Adipocyte (in vitro differentiated cells): ENCODE data around the gene VAV2.

Source experiments
- DNase-seq: peaks from one replicate; pipeline ENCODE4 v3.0.0-alpha.2; 2015; ENCODE audit warnings: low read depth
- H3K27me3 ChIP-seq: replicated peaks from 2 replicates; pipeline ENCODE4 v1.7.0; 2013; ENCODE audit warnings: mild to moderate bottlenecking, low read length, moderate library complexity; ENCODE audit not compliant: control insufficient read depth, insufficient read depth
- H3K36me3 ChIP-seq: 2 replicates; pipeline ENCODE4 v1.7.0; 2013; ENCODE audit warnings: low read length, mild to moderate bottlenecking, moderate library complexity; ENCODE audit not compliant: control insufficient read depth, insufficient read depth, severe bottlenecking
- H3K4me1 ChIP-seq: 2 replicates; pipeline ENCODE4 v1.7.0; 2013; ENCODE audit warnings: mild to moderate bottlenecking, low read length, moderate library complexity; ENCODE audit not compliant: control insufficient read depth, insufficient read depth
- H3K4me3 ChIP-seq: 2 replicates; pipeline ENCODE4 v1.7.0; 2013; ENCODE audit warnings: mild to moderate bottlenecking, low read length, moderate library complexity
- H3K9ac ChIP-seq: 2 replicates; pipeline ENCODE4 v1.7.0; 2013; ENCODE audit warnings: mild to moderate bottlenecking, low read length, moderate library complexity
- H3K9me3 ChIP-seq: 2 replicates; pipeline ENCODE4 v1.7.0; 2013; ENCODE audit warnings: mild to moderate bottlenecking, low read length, moderate library complexity; ENCODE audit not compliant: control insufficient read depth

The VAV2 gene

GRCh38 chr9:133834080-133834976 is 157.8 kb downstream of the VAV2 start:
- no peaks in the 10 kb centered on the region for H3K27me3 ChIP-seq
- no peaks in the 10 kb centered on the region for H3K36me3 ChIP-seq
- peaks cover 3% of the 10 kb centered on the region for H3K4me1 ChIP-seq
- DNase-seq = no peak
- H3K9ac ChIP-seq = no peak overlapping the region
- H3K9me3 ChIP-seq = no peaks in the 10 kb centered on the region
- no peak overlapping the region for H3K4me3 ChIP-seq

GRCh38 chr9:133833388-133834025 is 158.6 kb downstream of the VAV2 start:
- Histone ChIP-seq H3K9ac (no peak overlapping the region), H3K9me3 (no peaks in the 10 kb centered on the region), H3K27me3 (no peaks in the 10 kb centered on the region), H3K4me1 (no peaks in the 10 kb centered on the region), H3K36me3 (no peaks in the 10 kb centered on the region), H3K4me3 (no peak overlapping the region)
- DNase-seq = no peak

GRCh38 chr9:133832877-133833276 is 159.2 kb downstream of the VAV2 start:
- Histone ChIP-seq H3K4me1 (no peaks in the 10 kb centered on the region), H3K9ac (no peak overlapping the region), H3K9me3 (no peaks in the 10 kb centered on the region), H3K4me3 (no peak overlapping the region), H3K27me3 (no peaks in the 10 kb centered on the region), H3K36me3 (no peaks in the 10 kb centered on the region)
- DNase-seq = no peak

GRCh38 chr9:133830711-133831110 is 161.4 kb downstream of the VAV2 start:
- no peaks in the 10 kb centered on the region for H3K27me3 ChIP-seq
- no peaks in the 10 kb centered on the region for H3K36me3 ChIP-seq
- H3K4me1 ChIP-seq = peaks cover 3% of the 10 kb centered on the region
- no peak for DNase-seq
- no peak overlapping the region for H3K9ac ChIP-seq
- H3K9me3 ChIP-seq = no peaks in the 10 kb centered on the region
- no peak overlapping the region for H3K4me3 ChIP-seq

- Histone ChIP-seq H3K9me3 (no peaks in the 10 kb centered on the region), H3K9ac (no peak overlapping the region), H3K27me3 (no peaks in the 10 kb centered on the region), H3K4me3 (no peak overlapping the region), H3K36me3 (no peaks in the 10 kb centered on the region), H3K4me1 (peaks cover 7% of the 10 kb centered on the region)
- no peak for DNase-seq
Measured at GRCh38 chr9:133830310-133830709, 161.8 kb downstream of the VAV2 start.

GRCh38 chr9:133828338-133828997 is 163.7 kb downstream of the VAV2 start:
- no peaks in the 10 kb centered on the region for H3K36me3 ChIP-seq
- H3K9me3 ChIP-seq = no peaks in the 10 kb centered on the region
- DNase-seq = no peak
- no peaks in the 10 kb centered on the region for H3K27me3 ChIP-seq
- H3K9ac ChIP-seq = no peak overlapping the region
- H3K4me1 ChIP-seq = peaks cover 7% of the 10 kb centered on the region
- H3K4me3 ChIP-seq = no peak overlapping the region

GRCh38 chr9:133826289-133827085 is 165.6 kb downstream of the VAV2 start:
- DNase-seq = no peak
- H3K4me3 ChIP-seq = no peak overlapping the region
- H3K27me3 ChIP-seq = no peaks in the 10 kb centered on the region
- no peak overlapping the region for H3K9ac ChIP-seq
- no peaks in the 10 kb centered on the region for H3K9me3 ChIP-seq
- peaks cover 7% of the 10 kb centered on the region for H3K4me1 ChIP-seq
- H3K36me3 ChIP-seq = no peaks in the 10 kb centered on the region

GRCh38 chr9:133825555-133826218 is 166.4 kb downstream of the VAV2 start:
- H3K27me3 ChIP-seq = no peaks in the 10 kb centered on the region
- H3K36me3 ChIP-seq = peaks cover 2% of the 10 kb centered on the region
- peak; percentile 67 for DNase-seq
- no peak overlapping the region for H3K4me3 ChIP-seq
- H3K4me1 ChIP-seq = peaks cover 7% of the 10 kb centered on the region
- H3K9me3 ChIP-seq = no peaks in the 10 kb centered on the region
- no peak overlapping the region for H3K9ac ChIP-seq

- peaks cover 7% of the 10 kb centered on the region for H3K4me1 ChIP-seq
Measured at GRCh38 chr9:133824802-133825186, 167.3 kb downstream of the VAV2 start.

GRCh38 chr9:133824106-133824801 is 167.9 kb downstream of the VAV2 start:
- H3K4me3 ChIP-seq = no peak overlapping the region
- no peak for DNase-seq
- peaks cover 7% of the 10 kb centered on the region for H3K4me1 ChIP-seq
- H3K9me3 ChIP-seq = no peaks in the 10 kb centered on the region
- H3K27me3 ChIP-seq = no peaks in the 10 kb centered on the region
- peaks cover 2% of the 10 kb centered on the region for H3K36me3 ChIP-seq
- no peak overlapping the region for H3K9ac ChIP-seq

More at GRCh38 chr9:133824802-133825186, 167.3 kb downstream of the VAV2 start:
- Histone ChIP-seq H3K9me3 (no peaks in the 10 kb centered on the region), H3K4me3 (no peak overlapping the region), H3K9ac (no peak overlapping the region), H3K27me3 (no peaks in the 10 kb centered on the region), H3K36me3 (peaks cover 2% of the 10 kb centered on the region)
- no peak for DNase-seq
